Epithelial cell of proximal tubule (primary cell): ENCODE data around the gene ICAM1. TPM values are rescaled to one million over a fixed set of nuclear protein-coding genes. Genes with fewer than 3 reads are reported as not detected.

Experiments
- DNase-seq: peaks from one replicate; pipeline ENCODE4 v3.0.0-alpha.2; 2011; ENCODE audit warnings: low read depth
- H3K4me3 ChIP-seq: 2 replicates; pipeline ENCODE4 v1.5.1; 2011; ENCODE audit warnings: low read depth, mild to moderate bottlenecking, low read length
- total RNA-seq: library from RNA; depleted of rRNA; stranded (reverse); fragments of >200 nt; gene quantifications from 2 replicates; pipeline ENCODE4 v1.2.3, GENCODE V29; 2015
- TF ChIP-seq, protein P1 (sequence below): conservative IDR thresholded peaks from 2 replicates; pipeline ENCODE4 v1.5.1; 2012; ENCODE audit warnings: low read depth, mild to moderate bottlenecking, low read length

The ICAM1 gene
- total RNA-seq, 1 donor from 2014 or later = 36.3 TPM

DNA sequence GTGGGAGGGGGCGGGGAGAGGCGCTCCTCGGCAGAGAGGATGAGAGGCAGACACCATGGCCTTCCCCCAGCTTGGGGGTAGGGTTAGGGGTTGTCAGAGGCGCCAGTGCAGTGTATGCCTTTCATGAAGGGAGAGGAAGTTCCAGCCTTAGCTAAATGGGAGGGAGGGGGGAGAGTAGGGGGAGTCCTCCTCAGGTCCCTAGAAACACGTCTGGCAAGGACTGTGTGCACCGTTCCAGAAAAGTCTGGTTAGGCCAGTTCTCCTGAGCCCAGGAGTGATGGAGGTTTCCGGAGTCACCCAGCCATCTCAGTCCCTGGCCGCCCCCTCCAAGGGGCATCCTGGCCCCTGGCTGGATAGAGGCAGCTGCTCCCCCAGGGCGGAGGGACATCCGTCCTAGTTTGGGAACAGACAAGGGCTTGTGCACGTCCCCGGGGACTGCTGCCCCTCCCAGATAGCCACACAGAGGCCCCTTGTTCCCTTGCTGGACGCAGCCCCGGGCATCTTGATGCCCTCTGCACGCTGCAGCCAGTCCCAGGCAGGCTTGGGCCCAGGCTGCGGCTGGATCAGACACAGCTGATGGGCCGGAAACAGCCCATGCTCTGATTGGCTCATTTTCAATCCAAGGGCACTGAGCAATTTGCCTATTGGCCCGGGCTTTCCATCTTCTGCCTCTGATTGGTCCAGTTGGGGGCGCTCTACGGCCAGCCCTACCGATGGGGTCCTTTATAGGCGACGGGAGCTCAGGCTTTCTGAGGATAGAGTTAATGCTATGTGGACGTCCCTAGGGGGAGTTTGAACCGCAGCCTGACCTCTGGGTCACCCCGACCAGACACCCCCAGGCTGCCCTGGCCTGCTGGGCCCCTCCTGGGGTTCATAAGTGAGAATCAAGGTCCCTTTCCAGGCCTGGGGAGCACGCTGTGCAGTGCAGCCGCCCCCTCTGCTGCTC is 43.6 kb upstream of the ICAM1 start:
- no peak overlapping the region for H3K4me3 ChIP-seq
- no peak for DNase-seq
- TF ChIP-seq, protein P1, sequence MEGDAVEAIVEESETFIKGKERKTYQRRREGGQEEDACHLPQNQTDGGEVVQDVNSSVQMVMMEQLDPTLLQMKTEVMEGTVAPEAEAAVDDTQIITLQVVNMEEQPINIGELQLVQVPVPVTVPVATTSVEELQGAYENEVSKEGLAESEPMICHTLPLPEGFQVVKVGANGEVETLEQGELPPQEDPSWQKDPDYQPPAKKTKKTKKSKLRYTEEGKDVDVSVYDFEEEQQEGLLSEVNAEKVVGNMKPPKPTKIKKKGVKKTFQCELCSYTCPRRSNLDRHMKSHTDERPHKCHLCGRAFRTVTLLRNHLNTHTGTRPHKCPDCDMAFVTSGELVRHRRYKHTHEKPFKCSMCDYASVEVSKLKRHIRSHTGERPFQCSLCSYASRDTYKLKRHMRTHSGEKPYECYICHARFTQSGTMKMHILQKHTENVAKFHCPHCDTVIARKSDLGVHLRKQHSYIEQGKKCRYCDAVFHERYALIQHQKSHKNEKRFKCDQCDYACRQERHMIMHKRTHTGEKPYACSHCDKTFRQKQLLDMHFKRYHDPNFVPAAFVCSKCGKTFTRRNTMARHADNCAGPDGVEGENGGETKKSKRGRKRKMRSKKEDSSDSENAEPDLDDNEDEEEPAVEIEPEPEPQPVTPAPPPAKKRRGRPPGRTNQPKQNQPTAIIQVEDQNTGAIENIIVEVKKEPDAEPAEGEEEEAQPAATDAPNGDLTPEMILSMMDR = no peak

DNA sequence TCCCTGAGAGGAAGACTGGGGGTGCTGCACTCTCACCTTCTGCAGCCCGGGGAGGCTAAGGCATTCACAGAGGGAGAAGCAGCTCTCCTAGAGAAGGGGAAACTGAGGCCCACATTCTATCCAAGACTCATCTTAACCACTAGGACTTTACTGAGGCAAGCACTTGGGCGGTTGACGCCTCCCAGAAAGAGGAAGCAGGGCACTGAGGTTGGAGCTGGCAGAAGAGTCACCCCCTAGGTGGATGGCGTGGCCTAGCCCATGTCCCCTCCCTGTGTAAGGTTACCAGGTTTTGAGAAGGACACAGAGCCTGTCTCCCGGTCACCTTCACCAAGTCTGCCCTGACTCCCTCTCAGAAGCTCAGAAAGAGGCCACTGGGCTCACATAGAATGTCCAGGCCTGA is 42.5 kb upstream of the ICAM1 start:
- no peak for DNase-seq
- TF ChIP-seq, protein P1 = no peak
- no peak overlapping the region for H3K4me3 ChIP-seq

DNA sequence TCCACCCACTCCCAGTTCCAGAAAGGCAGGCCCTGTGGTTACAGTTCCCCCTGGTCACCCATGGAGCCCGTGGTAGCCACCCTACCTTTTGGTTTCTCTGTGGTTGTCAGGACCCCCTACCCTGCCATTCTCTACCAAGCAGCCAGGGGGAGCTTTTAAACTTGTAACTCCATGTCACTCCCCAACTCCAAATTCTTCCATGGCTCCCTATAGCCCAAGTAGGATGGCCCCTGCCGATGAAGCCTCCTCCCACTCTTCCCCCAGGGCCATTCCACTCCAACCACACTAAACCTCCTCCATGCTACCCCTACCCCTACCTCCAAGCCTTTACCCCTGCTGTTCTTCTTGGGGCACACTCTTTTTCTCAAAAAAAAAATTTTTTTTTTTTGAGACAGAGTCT is 42.0 kb upstream of the ICAM1 start:
- TF ChIP-seq, protein P1 = peak; percentile 54
- no peak for DNase-seq
- H3K4me3 ChIP-seq = no peak overlapping the region

DNA sequence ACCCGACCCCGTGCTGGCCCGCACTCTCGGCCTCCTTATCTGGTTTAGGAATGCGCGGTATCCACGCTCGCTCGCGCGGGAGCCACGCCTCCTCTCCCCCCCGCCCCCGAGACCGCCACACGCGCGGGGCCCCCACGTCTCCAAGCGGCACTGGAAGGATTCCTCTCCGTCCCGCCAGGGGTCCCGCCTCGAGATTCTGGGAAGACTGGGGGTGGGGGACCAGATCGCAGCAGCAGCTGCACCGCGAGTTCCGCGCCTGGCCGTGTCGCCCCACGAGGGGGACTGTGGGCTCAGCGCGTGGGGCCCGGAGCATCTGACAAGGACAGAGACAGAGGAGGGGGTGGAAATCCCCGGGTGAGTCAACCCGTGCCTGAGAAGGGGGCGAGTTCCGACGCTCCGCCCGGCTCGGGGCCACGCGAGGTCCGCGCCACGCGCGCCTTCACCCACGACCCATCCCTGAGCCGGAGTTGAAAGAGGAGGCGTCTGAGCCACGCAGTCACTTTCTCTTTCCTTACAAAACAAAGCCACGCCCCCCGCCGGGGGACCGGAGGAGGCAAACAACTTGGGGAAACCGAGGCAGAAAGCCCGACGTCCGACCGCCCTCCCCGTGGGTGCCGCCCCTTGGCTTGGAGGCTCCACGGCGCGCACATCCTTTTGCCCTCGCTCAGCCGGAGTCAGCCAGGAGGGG is 40.6 kb upstream of the ICAM1 start:
- H3K4me3 ChIP-seq = peak overlapping the region; percentile 78
- DNase-seq = no peak
- TF ChIP-seq, protein P1 = no peak

DNA sequence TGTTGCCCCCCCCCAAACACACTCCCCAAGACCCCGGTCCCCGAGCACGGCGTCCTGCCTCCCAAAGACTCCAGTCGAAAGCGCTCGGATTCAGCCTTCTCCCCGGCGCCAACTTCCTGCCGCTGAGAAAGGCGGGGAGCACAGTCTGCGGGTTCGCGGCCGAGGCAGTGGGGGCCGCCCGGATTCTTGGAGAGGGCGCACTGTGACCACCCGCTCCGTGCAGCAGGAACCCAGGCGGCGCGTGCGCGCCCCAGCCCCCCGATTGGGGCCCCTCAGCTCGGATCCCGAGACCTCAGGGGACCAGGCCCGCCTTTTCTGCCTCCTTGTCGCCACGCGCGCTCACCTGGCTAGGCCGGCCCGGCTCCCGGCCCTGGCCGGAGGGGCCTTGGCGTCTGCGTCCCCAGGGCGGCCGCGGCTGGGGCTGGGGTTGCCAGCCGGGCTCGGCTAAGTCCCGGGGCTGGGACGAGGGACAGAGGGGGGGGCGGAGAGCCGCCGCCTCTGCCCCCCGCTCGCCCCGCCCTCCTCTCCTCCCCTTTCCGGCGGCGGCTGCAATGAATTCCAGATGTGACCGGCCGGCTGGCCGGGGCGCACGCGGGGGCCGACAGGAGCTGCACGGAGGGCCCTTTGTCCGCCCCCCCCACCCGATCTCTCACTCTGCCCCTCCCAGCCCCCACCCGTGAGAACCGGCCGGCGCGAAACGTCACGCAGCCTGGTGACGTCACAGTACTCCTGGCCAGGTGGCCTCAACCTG is 39.9 kb upstream of the ICAM1 start, which contains the start of gene S1PR2:
TSS of gene S1PR2 (minus strand) at position 471 of the 751 bp plus-strand sequence. CDS start 6,426 bp downstream, outside the sequence.
- TF ChIP-seq, protein P1 = no peak
- no peak for DNase-seq
- H3K4me3 ChIP-seq = peak within 1 kb of the TSS; percentile 78

DNA sequence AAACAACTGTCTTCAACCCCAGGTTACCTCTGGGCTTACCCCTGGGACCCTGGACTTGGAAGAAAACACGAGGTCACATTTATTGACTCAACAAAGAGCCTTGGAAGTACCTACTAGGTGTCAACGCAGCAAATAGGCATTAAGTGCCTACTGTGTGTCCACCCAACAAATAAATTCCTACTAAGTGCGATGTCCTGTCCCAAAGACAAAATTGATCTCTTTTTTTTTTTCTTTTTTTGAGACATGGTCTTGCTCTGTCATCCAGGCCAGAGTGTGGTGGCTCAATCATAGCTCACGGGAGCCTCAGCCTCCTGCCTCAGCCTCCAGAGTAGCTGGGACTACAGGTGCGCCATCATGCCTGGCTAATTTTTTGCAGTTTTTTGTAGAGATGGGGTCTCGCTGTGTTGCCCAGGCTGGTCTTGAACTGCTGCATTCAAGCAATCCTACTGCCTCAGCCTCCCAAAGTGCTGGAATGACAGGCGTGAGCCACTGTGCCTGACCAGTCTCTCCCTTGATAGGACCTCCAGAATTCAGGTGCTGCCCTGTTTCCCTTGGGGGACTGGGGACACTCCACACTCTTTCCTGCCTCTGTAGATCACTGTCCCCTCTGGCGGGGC is 39.2 kb upstream of the ICAM1 start:
- TF ChIP-seq, protein P1 = no peak
- peak overlapping the region; percentile 78 for H3K4me3 ChIP-seq
- no peak for DNase-seq
